NCI-H1417 (cell line): ENCODE data around the gene NUDT19.
"Not testable (repeated sequence)": the region's sequence is repeated elsewhere in the genome, so short reads cannot be mapped to it uniquely, and the experiment has no call there.

ENCODE experiments used
- DNase-seq, 3 experiments: peaks; one replicate each; lab custom pipeline; 2025; lab: John Stamatoyannopoulos, UW

NUDT19 gene

GRCh38 chr19:32675720-32676185 is 15.9 kb upstream of the NUDT19 start, which contains the start of gene RGS9BP:
Gene RGS9BP, plus strand, starts transcription at chr19:32675848. Its CDS starts 416 bp downstream, at chr19:32676264.
- DNase-seq = peak in 2 of 3 experiments; percentile 55 to 79

GRCh38 chr19:32676186-32676894 is 15.3 kb upstream of the NUDT19 start:
- peak; percentile 55 to 71 (median 62) for DNase-seq

GRCh38 chr19:32676895-32677359 is 14.7 kb upstream of the NUDT19 start:
- no peak for DNase-seq

- DNase-seq = no peak
Observed at GRCh38 chr19:32677657-32678056, 14.0 kb upstream of the NUDT19 start.

GRCh38 chr19:32680986-32681385 is 10.6 kb upstream of the NUDT19 start:
- no peak for DNase-seq

- DNase-seq = no peak
Observed at GRCh38 chr19:32682317-32682716, 9.3 kb upstream of the NUDT19 start.

GRCh38 chr19:32686847-32687475 is 4.7 kb upstream of the NUDT19 start:
- no peak for DNase-seq

GRCh38 chr19:32687681-32688080 is 3.9 kb upstream of the NUDT19 start:
- DNase-seq = no peak

- DNase-seq = no peak
Observed at GRCh38 chr19:32688311-32688710, 3.3 kb upstream of the NUDT19 start.

GRCh38 chr19:32691952-32692726 is 518 bp downstream of the NUDT19 start:
- peak; percentile 37 to 82 (median 75) for DNase-seq

- DNase-seq = peak in 2 of 3 experiments; percentile 26 to 41
Observed at GRCh38 chr19:32692727-32693061, 1.1 kb downstream of the NUDT19 start.

GRCh38 chr19:32693151-32694108 is 1.8 kb downstream of the NUDT19 start:
- not testable (repeated sequence) for DNase-seq

- not testable (repeated sequence) for DNase-seq
Observed at GRCh38 chr19:32694316-32694715, 2.7 kb downstream of the NUDT19 start.

GRCh38 chr19:32694851-32695250 is 3.2 kb downstream of the NUDT19 start:
- not testable (repeated sequence) for DNase-seq

GRCh38 chr19:32695506-32695905 is 3.9 kb downstream of the NUDT19 start:
- DNase-seq = not testable (repeated sequence)

GRCh38 chr19:32696771-32697170 is 5.2 kb downstream of the NUDT19 start:
- not testable (repeated sequence) for DNase-seq

GRCh38 chr19:32700129-32700528 is 8.5 kb downstream of the NUDT19 start:
- not testable (repeated sequence) for DNase-seq

GRCh38 chr19:32702010-32702409 is 10.4 kb downstream of the NUDT19 start:
- peak in 2 of 3 experiments; percentile 52 to 85 for DNase-seq

- not testable (repeated sequence) for DNase-seq
Observed at GRCh38 chr19:32704006-32704405, 12.4 kb downstream of the NUDT19 start.

- DNase-seq = no peak
Observed at GRCh38 chr19:32708457-32708856, 16.8 kb downstream of the NUDT19 start.

GRCh38 chr19:32709032-32709431 is 17.4 kb downstream of the NUDT19 start:
- DNase-seq = no peak
